ENCODE data around the gene GPC3. TPM values are rescaled to one million over a fixed set of nuclear protein-coding genes. Genes with fewer than 3 reads are reported as not detected.

GPC3 gene
- total RNA-seq, 1 donor from 2014 or later = 15.5 TPM

GRCh38 chrX:133983256-133983973 is 2.0 kb downstream of the GPC3 start:
- Histone ChIP-seq H3K27ac (no peak overlapping the region), H3K4me3 (no peak overlapping the region), H3K4me1 (no peaks in the 10 kb centered on the region), H3K9me3 (no peaks in the 10 kb centered on the region), H3K36me3 (no peaks in the 10 kb centered on the region), H3K27me3 (no peaks in the 10 kb centered on the region)
- intact Hi-C loops (cut with DNase I) = no loop called here
- no peak for TF ChIP-seq POLR2AphosphoS5 (IDR thresholded peaks at IDR 0.05; ENCODE audit: insufficient read depth in 1 of 2, low read depth in 1 of 2)
- TF ChIP-seq POLR2A (IDR thresholded peaks at IDR 0.05) = no peak
- TF ChIP-seq, protein P1, sequence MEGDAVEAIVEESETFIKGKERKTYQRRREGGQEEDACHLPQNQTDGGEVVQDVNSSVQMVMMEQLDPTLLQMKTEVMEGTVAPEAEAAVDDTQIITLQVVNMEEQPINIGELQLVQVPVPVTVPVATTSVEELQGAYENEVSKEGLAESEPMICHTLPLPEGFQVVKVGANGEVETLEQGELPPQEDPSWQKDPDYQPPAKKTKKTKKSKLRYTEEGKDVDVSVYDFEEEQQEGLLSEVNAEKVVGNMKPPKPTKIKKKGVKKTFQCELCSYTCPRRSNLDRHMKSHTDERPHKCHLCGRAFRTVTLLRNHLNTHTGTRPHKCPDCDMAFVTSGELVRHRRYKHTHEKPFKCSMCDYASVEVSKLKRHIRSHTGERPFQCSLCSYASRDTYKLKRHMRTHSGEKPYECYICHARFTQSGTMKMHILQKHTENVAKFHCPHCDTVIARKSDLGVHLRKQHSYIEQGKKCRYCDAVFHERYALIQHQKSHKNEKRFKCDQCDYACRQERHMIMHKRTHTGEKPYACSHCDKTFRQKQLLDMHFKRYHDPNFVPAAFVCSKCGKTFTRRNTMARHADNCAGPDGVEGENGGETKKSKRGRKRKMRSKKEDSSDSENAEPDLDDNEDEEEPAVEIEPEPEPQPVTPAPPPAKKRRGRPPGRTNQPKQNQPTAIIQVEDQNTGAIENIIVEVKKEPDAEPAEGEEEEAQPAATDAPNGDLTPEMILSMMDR (IDR thresholded peaks at IDR 0.05) = no peak
- DNase-seq (ENCODE audit: extremely low spot score in 2 of 2) = no peak

- intact Hi-C loops (cut with DNase I) = no loop called here
- DNase-seq (ENCODE audit: extremely low spot score in 2 of 2) = no peak
- no peaks in the 10 kb centered on the region for H3K36me3 ChIP-seq
These were observed 3.5 kb downstream of the GPC3 start for GRCh38 chrX:133981924-133982323.

DNA sequence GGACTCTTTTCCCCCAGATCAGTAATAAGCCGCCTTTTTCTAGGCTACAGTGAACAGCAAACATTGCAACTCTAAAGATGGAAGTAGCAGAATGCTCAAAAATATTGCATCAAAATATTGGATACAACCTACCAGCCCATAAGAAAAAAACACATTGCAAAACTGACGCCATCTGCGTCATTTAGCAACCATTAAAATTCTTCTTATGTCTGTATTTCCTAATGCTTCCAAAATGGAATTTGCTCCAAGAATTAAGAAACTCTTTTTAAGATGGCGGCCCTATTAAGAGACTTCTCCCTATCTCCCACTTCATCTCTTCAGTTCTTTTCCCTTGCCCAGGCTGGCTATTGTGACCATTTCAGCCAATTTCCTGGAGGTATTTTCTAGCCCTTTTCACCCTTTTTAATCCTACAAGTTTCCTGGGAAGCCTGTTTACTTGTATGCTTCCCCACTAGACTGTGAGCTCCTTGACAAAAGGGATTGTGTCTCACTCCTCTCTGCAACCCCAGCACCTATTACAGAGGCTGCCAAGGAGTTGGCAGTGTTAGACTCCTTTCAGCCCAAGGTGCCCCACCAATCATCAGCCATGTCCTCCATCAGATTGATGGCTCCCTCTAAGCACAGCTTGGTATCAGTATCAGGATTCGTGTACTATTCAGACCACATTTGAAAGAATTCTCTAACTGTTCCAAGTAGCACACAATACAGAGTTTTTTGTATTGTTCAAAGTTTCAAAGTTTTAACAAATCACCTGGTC is 4.4 kb downstream of the GPC3 start:
- intact Hi-C loops (cut with DNase I) = no loop called here
- no peaks in the 10 kb centered on the region for H3K27me3 ChIP-seq

More at GRCh38 chrX:133981924-133982323, 3.5 kb downstream of the GPC3 start:
- no peak for TF ChIP-seq POLR2A (IDR thresholded peaks at IDR 0.05)
- TF ChIP-seq POLR2AphosphoS5 (IDR thresholded peaks at IDR 0.05; ENCODE audit: insufficient read depth in 1 of 2, low read depth in 1 of 2) = no peak
- TF ChIP-seq, protein P1 (IDR thresholded peaks at IDR 0.05) = no peak
- Histone ChIP-seq H3K27me3 (no peaks in the 10 kb centered on the region), H3K4me3 (no peak overlapping the region), H3K9me3 (no peaks in the 10 kb centered on the region), H3K4me1 (no peaks in the 10 kb centered on the region), H3K27ac (no peak overlapping the region)

DNA sequence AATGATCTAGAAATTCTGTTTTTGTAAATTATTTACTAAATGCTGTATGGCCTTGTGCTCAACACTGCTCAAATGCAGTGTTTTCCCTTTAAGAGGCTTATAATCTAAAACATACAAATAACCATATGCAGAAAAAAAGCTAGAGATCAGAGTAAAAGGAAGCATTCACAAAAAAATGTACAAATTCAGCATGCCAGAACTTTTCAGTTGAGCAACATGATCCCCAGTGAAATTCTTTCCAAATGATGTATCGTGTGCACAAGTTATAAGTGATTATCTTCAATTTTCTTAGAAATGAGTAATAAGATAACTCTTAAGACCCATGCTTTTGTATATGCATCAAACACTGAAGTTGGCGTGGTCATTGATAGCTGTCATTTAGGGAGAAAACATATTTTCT is 5.0 kb downstream of the GPC3 start:
- intact Hi-C loops (cut with DNase I) = no loop called here
- no peaks in the 10 kb centered on the region for H3K36me3 ChIP-seq
- TF ChIP-seq POLR2AphosphoS5 (IDR thresholded peaks at IDR 0.05; ENCODE audit: insufficient read depth in 1 of 2, low read depth in 1 of 2) (no peak), POLR2A (IDR thresholded peaks at IDR 0.05) (no peak)
- TF ChIP-seq, protein P1 (IDR thresholded peaks at IDR 0.05) = no peak
- no peaks in the 10 kb centered on the region for H3K27me3 ChIP-seq
- no peak for DNase-seq (ENCODE audit: extremely low spot score in 2 of 2)
- H3K4me1 ChIP-seq = no peaks in the 10 kb centered on the region
- no peak overlapping the region for H3K27ac ChIP-seq
- H3K9me3 ChIP-seq = no peaks in the 10 kb centered on the region
- no peak overlapping the region for H3K4me3 ChIP-seq

More for the DNA sequence above, 4.4 kb downstream of the GPC3 start:
- Histone ChIP-seq H3K4me3 (no peak overlapping the region), H3K9me3 (no peaks in the 10 kb centered on the region), H3K27ac (no peak overlapping the region), H3K36me3 (no peaks in the 10 kb centered on the region), H3K4me1 (no peaks in the 10 kb centered on the region)
- no peak for DNase-seq (ENCODE audit: extremely low spot score in 2 of 2)
- TF ChIP-seq, protein P1 (IDR thresholded peaks at IDR 0.05) = no peak
- TF ChIP-seq POLR2AphosphoS5 (IDR thresholded peaks at IDR 0.05; ENCODE audit: insufficient read depth in 1 of 2, low read depth in 1 of 2) (no peak), POLR2A (IDR thresholded peaks at IDR 0.05) (no peak)
